ENCODE measurements around the gene PARP14.
"Not testable (repeated sequence)": the region's sequence is repeated elsewhere in the genome, so short reads cannot be mapped to it uniquely, and the experiment has no call there.

DNA sequence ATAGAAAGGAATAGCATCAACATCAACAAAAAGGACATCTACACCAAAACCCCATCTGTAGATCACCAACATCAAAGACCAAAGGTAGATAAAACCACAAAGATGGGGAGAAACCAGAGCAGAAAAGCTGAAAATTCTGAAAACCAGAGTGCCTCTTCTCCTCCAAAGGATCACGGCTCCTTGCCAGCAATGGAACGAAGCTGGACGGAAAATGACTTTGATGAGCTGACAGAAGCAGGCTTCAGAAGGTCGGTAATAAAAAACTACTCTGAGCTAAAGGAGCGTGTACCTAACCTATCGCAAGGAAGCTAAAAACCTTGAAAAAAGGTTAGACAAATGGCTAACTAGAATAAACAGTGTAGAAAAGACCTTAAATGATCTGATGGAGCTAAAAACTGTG lies 28.7 kb upstream of the PARP14 start:
- TF ChIP-seq, protein P1, sequence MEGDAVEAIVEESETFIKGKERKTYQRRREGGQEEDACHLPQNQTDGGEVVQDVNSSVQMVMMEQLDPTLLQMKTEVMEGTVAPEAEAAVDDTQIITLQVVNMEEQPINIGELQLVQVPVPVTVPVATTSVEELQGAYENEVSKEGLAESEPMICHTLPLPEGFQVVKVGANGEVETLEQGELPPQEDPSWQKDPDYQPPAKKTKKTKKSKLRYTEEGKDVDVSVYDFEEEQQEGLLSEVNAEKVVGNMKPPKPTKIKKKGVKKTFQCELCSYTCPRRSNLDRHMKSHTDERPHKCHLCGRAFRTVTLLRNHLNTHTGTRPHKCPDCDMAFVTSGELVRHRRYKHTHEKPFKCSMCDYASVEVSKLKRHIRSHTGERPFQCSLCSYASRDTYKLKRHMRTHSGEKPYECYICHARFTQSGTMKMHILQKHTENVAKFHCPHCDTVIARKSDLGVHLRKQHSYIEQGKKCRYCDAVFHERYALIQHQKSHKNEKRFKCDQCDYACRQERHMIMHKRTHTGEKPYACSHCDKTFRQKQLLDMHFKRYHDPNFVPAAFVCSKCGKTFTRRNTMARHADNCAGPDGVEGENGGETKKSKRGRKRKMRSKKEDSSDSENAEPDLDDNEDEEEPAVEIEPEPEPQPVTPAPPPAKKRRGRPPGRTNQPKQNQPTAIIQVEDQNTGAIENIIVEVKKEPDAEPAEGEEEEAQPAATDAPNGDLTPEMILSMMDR (IDR thresholded peaks at IDR 0.05; ENCODE audit: low read length), result not testable (repeated sequence)
- TF ChIP-seq EZH2 (IDR thresholded peaks at IDR 0.05; ENCODE audit: borderline replicate concordance, low read length), result not testable (repeated sequence)
